Hepatocyte (in vitro differentiated cells): ENCODE results near the gene TTBK2. TPM values are rescaled to one million over a fixed set of nuclear protein-coding genes. Genes with fewer than 3 reads are reported as not detected.
"Not testable (repeated sequence)": the region's sequence is repeated elsewhere in the genome, so short reads cannot be mapped to it uniquely, and the experiment has no call there.

Experiments used
- DNase-seq: peaks from one replicate; pipeline ENCODE4 v3.0.0-alpha.2; 2016; ENCODE audit warnings: low spot score
- H2AFZ ChIP-seq: fragments of 200-600 bp; sonication (generic); 2 replicates; pipeline ENCODE4 v1.6.0; 2016; ENCODE audit warnings: antibody characterized with exemption, mild to moderate bottlenecking
- H3K27ac ChIP-seq: fragments of 200-600 bp; sonication (generic); 2 replicates; pipeline ENCODE4 v1.5.1; 2016; ENCODE audit warnings: mild to moderate bottlenecking
- H3K27me3 ChIP-seq: fragments of 200-600 bp; sonication (generic); 2 replicates; pipeline ENCODE4 v1.6.1; 2016
- H3K36me3 ChIP-seq: fragments of 200-600 bp; sonication (generic); replicated peaks from 2 replicates; pipeline ENCODE4 v1.5.1; 2016; ENCODE audit warnings: low read depth; ENCODE audit not compliant: insufficient read depth
- H3K4me1 ChIP-seq: fragments of 200-600 bp; sonication (generic); 2 replicates; pipeline ENCODE4 v1.5.1; 2016; ENCODE audit warnings: mild to moderate bottlenecking, moderate library complexity; ENCODE audit not compliant: insufficient read depth
- H3K4me2 ChIP-seq: fragments of 200-600 bp; sonication (generic); 2 replicates; pipeline ENCODE4 v1.6.0; 2016
- H3K4me3 ChIP-seq: fragments of 200-600 bp; sonication (generic); 2 replicates; pipeline ENCODE4 v1.5.1; 2016; ENCODE audit warnings: mild to moderate bottlenecking
- H3K79me2 ChIP-seq: fragments of 200-600 bp; sonication (generic); 2 replicates; pipeline ENCODE4 v1.6.0; 2017; ENCODE audit warnings: mild to moderate bottlenecking
- H3K9me2 ChIP-seq: fragments of 200-600 bp; sonication (generic); replicated peaks from 2 replicates; pipeline ENCODE4 v1.6.0; 2017; ENCODE audit warnings: mild to moderate bottlenecking; ENCODE audit not compliant: insufficient read depth
- H3K9me3 ChIP-seq: fragments of 200-600 bp; sonication (generic); 2 replicates; pipeline ENCODE4 v1.5.1; 2016; ENCODE audit warnings: low read depth, mild to moderate bottlenecking
- H4K20me1 ChIP-seq: fragments of 200-600 bp; sonication (generic); 2 replicates; pipeline ENCODE4 v1.6.0; 2016; ENCODE audit warnings: mild to moderate bottlenecking; ENCODE audit not compliant: insufficient read depth, poor library complexity, severe bottlenecking
- EZH2 ChIP-seq: fragments of 200-600 bp; sonication (generic); IDR thresholded peaks from 2 replicates; pipeline ENCODE4 v1.6.1; 2016; ENCODE audit warnings: antibody characterized with exemption, mild to moderate bottlenecking, borderline replicate concordance
- EZH2phosphoT487 ChIP-seq: fragments of 200-600 bp; sonication (generic); IDR thresholded peaks from one replicate; pipeline ENCODE4 v1.6.1; 2018; ENCODE audit warnings: antibody characterized with exemption, mild to moderate bottlenecking, low read depth, moderate library complexity; ENCODE audit not compliant: unreplicated experiment, severe bottlenecking
- WGBS: methylation state at CpG from one replicate; pipeline ENCODE4 v1.1.6; 2016; ENCODE audit warnings: low lambda C conversion rate; ENCODE audit errors: missing lambda C conversion rate; 5-methylcytosine and 5-hydroxymethylcytosine counted together
- polyA plus RNA-seq: library from polyadenylated mRNA; unstranded; fragments of >200 nt; fragmentation: Nextera tagmentation; extraction: Ambion mirVana; gene quantifications from 2 replicates; pipeline ENCODE4 v1.2.1, GENCODE V29; 2016
- total RNA-seq: library from RNA; depleted of rRNA; stranded (reverse); fragments of >200 nt; gene quantifications from 2 replicates; pipeline ENCODE4 v1.2.3, GENCODE V29; 2014
- TF ChIP-seq, protein P1 (sequence below): fragments of 200-600 bp; sonication (generic); IDR thresholded peaks from 2 replicates; pipeline ENCODE4 v1.5.1; 2016; ENCODE audit warnings: antibody characterized with exemption, mild to moderate bottlenecking; ENCODE audit not compliant: poor library complexity

The TTBK2 gene
- total and polyA plus RNA-seq, 2 experiments from 2014 or later = 3.8 to 8.5 TPM

GRCh38 chr15:42775416-42775815 lies 145.2 kb downstream of the TTBK2 start:
- H3K4me3 ChIP-seq = no peak overlapping the region
- no peaks in the 10 kb centered on the region for H3K9me3 ChIP-seq
- H3K4me1 ChIP-seq = no peaks in the 10 kb centered on the region
- H3K79me2 ChIP-seq = no peaks in the 10 kb centered on the region
- H3K9me2 ChIP-seq = no peaks in the 10 kb centered on the region
- no peak overlapping the region for H3K4me2 ChIP-seq
- TF ChIP-seq, protein P1, sequence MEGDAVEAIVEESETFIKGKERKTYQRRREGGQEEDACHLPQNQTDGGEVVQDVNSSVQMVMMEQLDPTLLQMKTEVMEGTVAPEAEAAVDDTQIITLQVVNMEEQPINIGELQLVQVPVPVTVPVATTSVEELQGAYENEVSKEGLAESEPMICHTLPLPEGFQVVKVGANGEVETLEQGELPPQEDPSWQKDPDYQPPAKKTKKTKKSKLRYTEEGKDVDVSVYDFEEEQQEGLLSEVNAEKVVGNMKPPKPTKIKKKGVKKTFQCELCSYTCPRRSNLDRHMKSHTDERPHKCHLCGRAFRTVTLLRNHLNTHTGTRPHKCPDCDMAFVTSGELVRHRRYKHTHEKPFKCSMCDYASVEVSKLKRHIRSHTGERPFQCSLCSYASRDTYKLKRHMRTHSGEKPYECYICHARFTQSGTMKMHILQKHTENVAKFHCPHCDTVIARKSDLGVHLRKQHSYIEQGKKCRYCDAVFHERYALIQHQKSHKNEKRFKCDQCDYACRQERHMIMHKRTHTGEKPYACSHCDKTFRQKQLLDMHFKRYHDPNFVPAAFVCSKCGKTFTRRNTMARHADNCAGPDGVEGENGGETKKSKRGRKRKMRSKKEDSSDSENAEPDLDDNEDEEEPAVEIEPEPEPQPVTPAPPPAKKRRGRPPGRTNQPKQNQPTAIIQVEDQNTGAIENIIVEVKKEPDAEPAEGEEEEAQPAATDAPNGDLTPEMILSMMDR = no peak
- TF ChIP-seq EZH2 = no peak
- TF ChIP-seq EZH2phosphoT487 = no peak
- no peak for DNase-seq
- H2AFZ ChIP-seq = no peak overlapping the region
- H3K27me3 ChIP-seq = no peaks in the 10 kb centered on the region
- no peak overlapping the region for H3K27ac ChIP-seq
- WGBS = 78% methylated on average over 2 of the region's 2 CpGs
- H4K20me1 ChIP-seq = no peaks in the 10 kb centered on the region
- no peaks in the 10 kb centered on the region for H3K36me3 ChIP-seq

DNA sequence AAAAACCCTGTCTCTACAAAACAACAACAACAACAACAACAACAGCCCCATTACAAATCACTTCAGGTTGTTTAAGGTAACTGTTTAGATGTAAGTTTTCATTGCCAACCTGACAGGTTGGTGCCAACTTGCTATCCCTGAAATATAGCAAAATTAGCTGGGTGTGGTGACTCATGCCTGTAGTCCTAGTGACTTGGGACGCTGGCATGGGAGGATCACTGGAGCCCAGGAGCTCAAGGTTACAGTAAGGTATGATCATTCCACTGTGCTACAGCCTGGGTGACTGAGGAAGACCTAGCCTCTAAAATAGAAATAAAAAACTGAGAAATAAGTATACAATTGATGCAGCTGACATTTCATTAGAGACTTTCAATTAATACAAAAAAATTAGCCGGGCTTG lies 147.7 kb downstream of the TTBK2 start:
- Histone ChIP-seq H3K4me1 (no peaks in the 10 kb centered on the region), H3K9me3 (no peaks in the 10 kb centered on the region), H3K4me2 (no peak overlapping the region), H3K79me2 (no peaks in the 10 kb centered on the region), H3K27ac (no peak overlapping the region), H3K36me3 (no peaks in the 10 kb centered on the region), H3K9me2 (no peaks in the 10 kb centered on the region), H2AFZ (no peak overlapping the region), H3K27me3 (no peaks in the 10 kb centered on the region), H3K4me3 (no peak overlapping the region), H4K20me1 (no peaks in the 10 kb centered on the region)
- WGBS = 98% methylated on average over 2 of the region's 2 CpGs
- DNase-seq = no peak
- TF ChIP-seq, protein P1 = no peak
- TF ChIP-seq EZH2phosphoT487 (no peak), EZH2 (no peak)

DNA sequence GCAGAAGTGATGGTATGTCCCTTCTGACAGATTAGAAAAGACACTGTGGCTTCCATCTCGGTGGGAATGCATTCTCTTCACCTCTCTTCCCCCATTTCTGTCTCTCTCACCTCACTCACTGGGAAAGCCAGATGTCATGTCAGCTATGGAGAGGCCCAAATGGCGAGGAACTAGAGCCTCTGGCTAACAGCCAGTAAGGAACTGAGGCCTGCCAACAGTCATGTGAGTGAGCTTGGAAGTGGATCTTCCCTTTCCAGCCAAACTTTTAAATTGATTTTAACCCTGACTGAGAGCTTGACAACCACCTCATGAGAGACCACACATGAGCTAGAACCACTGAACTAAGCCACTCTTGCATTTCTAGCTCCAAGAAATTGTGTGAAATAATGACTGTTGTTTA lies 148.4 kb downstream of the TTBK2 start:
- no peak overlapping the region for H3K27ac ChIP-seq
- H3K79me2 ChIP-seq = no peaks in the 10 kb centered on the region
- no peak overlapping the region for H3K4me3 ChIP-seq
- no peak overlapping the region for H3K4me2 ChIP-seq
- H3K27me3 ChIP-seq = no peaks in the 10 kb centered on the region
- H4K20me1 ChIP-seq = no peaks in the 10 kb centered on the region
- no peaks in the 10 kb centered on the region for H3K9me2 ChIP-seq
- no peak for DNase-seq
- TF ChIP-seq EZH2phosphoT487 (no peak), EZH2 (no peak)
- TF ChIP-seq, protein P1 = no peak
- no peaks in the 10 kb centered on the region for H3K36me3 ChIP-seq
- no peaks in the 10 kb centered on the region for H3K9me3 ChIP-seq
- 76% methylated on average over 2 of the region's 2 CpGs for WGBS
- no peaks in the 10 kb centered on the region for H3K4me1 ChIP-seq
- H2AFZ ChIP-seq = no peak overlapping the region

- not testable (repeated sequence) for H3K9me3 ChIP-seq, H3K4me3 ChIP-seq
- 94% methylated on average over 4 of the region's 4 CpGs for WGBS
Measured at GRCh38 chr15:42766109-42766508, 154.5 kb downstream of the TTBK2 start.

DNA sequence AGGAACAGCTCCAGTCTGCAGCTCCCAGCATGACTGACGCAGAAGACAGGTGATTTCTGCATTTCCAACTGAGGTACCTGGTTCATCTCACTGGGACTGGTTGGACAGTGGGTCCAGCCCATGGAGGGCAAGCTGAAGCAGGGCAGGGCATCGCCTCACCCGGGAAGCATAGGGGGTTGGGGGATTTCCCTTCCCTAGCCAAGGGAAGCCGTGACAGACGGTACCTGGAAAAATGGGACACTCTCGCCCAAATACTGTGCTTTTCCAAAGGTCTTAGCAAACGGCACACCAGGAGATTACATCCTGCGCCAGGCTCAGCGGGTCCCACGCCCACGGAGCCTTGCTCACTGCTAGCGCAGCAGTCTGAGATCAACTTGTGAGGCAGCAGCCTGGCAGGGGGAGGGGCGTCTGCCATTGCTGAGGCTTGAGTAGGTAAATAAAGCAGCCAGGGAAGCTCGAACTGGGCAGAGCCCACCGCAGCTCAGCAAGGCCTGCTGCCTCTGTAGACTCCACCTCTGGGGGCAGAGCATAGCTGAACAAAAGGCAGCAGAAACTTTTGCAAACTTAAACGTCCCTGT lies 156.3 kb downstream of the TTBK2 start:
- DNase-seq, H3K27me3 ChIP-seq, H2AFZ ChIP-seq, H3K36me3 ChIP-seq, H3K27ac ChIP-seq, H3K4me3 ChIP-seq, H4K20me1 ChIP-seq, H3K9me2 ChIP-seq, H3K79me2 ChIP-seq, H3K4me1 ChIP-seq: not testable (repeated sequence)
- peaks cover 11% of the 10 kb centered on the region for H3K9me3 ChIP-seq
- 49% methylated on average over 16 of the region's 16 CpGs for WGBS
- H3K4me2 ChIP-seq = peak overlapping the region; percentile 60

More at GRCh38 chr15:42766109-42766508, 154.5 kb downstream of the TTBK2 start:
- H3K4me2 ChIP-seq, H2AFZ ChIP-seq, H3K9me2 ChIP-seq, H4K20me1 ChIP-seq, H3K79me2 ChIP-seq, H3K4me1 ChIP-seq, H3K27ac ChIP-seq, H3K36me3 ChIP-seq, DNase-seq, H3K27me3 ChIP-seq: not testable (repeated sequence)

GRCh38 chr15:42761813-42762212 lies 158.8 kb downstream of the TTBK2 start:
- H3K79me2 ChIP-seq, H3K27me3 ChIP-seq, H3K27ac ChIP-seq, H3K4me1 ChIP-seq, H2AFZ ChIP-seq, H3K36me3 ChIP-seq, H4K20me1 ChIP-seq, H3K4me3 ChIP-seq, H3K4me2 ChIP-seq, DNase-seq, H3K9me2 ChIP-seq: not testable (repeated sequence)
- WGBS = 94% methylated on average over 2 of the region's 2 CpGs
- peaks cover 11% of the 10 kb centered on the region for H3K9me3 ChIP-seq
